ENCODE results near the gene SLC2A13. TPM values are rescaled to one million over a fixed set of nuclear protein-coding genes. Genes with fewer than 3 reads are reported as not detected.
"Not testable (repeated sequence)": the region's sequence is repeated elsewhere in the genome, so short reads cannot be mapped to it uniquely, and the experiment has no call there.

The SLC2A13 gene
- total and polyA plus RNA-seq, 8 donors: 2.7 to 10.7 (median 6.8) TPM

- Histone ChIP-seq H3K4me1 (no peaks in the 10 kb centered on the region), H3K27me3 (no peaks in the 10 kb centered on the region), H3K36me3 (no peaks in the 10 kb centered on the region), H3K27ac (no peak overlapping the region), H3K9me3 (no peaks in the 10 kb centered on the region), H3K4me3 (no peak overlapping the region)
- DNase-seq: no peak
- no peak for ATAC-seq
- WGBS, 2 donors: 92 to 94% methylated on average over 2 of the region's 2 CpGs
- FAIRE-seq: no peak
- no peak for TF ChIP-seq CTCF (IDR thresholded peaks at IDR 0.05)
- intact Hi-C loops (cut with DNase I): no loop called here
Measured at GRCh38 chr12:39788239-39788638, 317.6 kb downstream of the SLC2A13 start.

- ATAC-seq; H3K4me3 ChIP-seq; intact Hi-C loops (cut with DNase I); H3K27ac ChIP-seq; H3K9me3 ChIP-seq; H3K27me3 ChIP-seq; H3K36me3 ChIP-seq; FAIRE-seq; DNase-seq; H3K4me1 ChIP-seq: not testable (repeated sequence)
- 83 to 91% methylated on average over 2 of the region's 2 CpGs for WGBS, 2 donors
Measured at GRCh38 chr12:39785814-39786213, 320.1 kb downstream of the SLC2A13 start.

- 79 to 86% methylated on average over 7 of the region's 7 CpGs for WGBS, 2 donors
- Histone ChIP-seq H3K36me3 (no peaks in the 10 kb centered on the region), H3K4me3 (no peak overlapping the region), H3K27ac (no peak overlapping the region), H3K9me3 (no peaks in the 10 kb centered on the region), H3K4me1 (no peaks in the 10 kb centered on the region), H3K27me3 (no peaks in the 10 kb centered on the region)
- DNase-seq: no peak
- FAIRE-seq: no peak
- TF ChIP-seq CTCF (IDR thresholded peaks at IDR 0.05): no peak
- intact Hi-C loops (cut with DNase I): no loop called here
- no peak for ATAC-seq
Measured at GRCh38 chr12:39782026-39782545, 323.8 kb downstream of the SLC2A13 start.

GRCh38 chr12:39780913-39781446 is 324.9 kb downstream of the SLC2A13 start:
- Histone ChIP-seq H3K27ac (no peak overlapping the region), H3K36me3 (no peaks in the 10 kb centered on the region), H3K9me3 (no peaks in the 10 kb centered on the region), H3K4me3 (no peak overlapping the region), H3K27me3 (no peaks in the 10 kb centered on the region), H3K4me1 (no peaks in the 10 kb centered on the region)
- ATAC-seq (no peak), DNase-seq (no peak), FAIRE-seq (no peak)
- no peak for TF ChIP-seq CTCF (IDR thresholded peaks at IDR 0.05)
- 71 to 77% methylated on average over 4 of the region's 4 CpGs for WGBS, 2 donors
- intact Hi-C loops (cut with DNase I): no loop called here

- WGBS, 2 donors: 88 to 91% methylated on average over 2 of the region's 2 CpGs
Measured at GRCh38 chr12:39780411-39780912, 325.4 kb downstream of the SLC2A13 start.

More at GRCh38 chr12:39780411-39780912, 325.4 kb downstream of the SLC2A13 start:
- DNase-seq (no peak), ATAC-seq (peak in 1 of 4 donors; percentile 27), FAIRE-seq (no peak)
- no peak overlapping the region for H3K27ac ChIP-seq
- H3K36me3 ChIP-seq: no peaks in the 10 kb centered on the region
- H3K4me1 ChIP-seq: no peaks in the 10 kb centered on the region
- no peaks in the 10 kb centered on the region for H3K9me3 ChIP-seq
- TF ChIP-seq CTCF (IDR thresholded peaks at IDR 0.05): no peak
- no peak overlapping the region for H3K4me3 ChIP-seq
- H3K27me3 ChIP-seq: no peaks in the 10 kb centered on the region
- intact Hi-C loops (cut with DNase I): no loop called here

Measured in pancreas (tissue), 10 donors.